Naive B cell (primary cell): ENCODE measurements around the gene ELOVL1. TPM values are rescaled to one million over a fixed set of nuclear protein-coding genes. Genes with fewer than 3 reads are reported as not detected.

Experiments
- ATAC-seq, 2 donors: fragments of 150-1000 bp; cut with Tn5 transposase; 2 replicates each; pipeline ENCODE4 v1.10.0; 2021; ENCODE audit warnings: low read depth in 2 of 2, mild to moderate bottlenecking in 2 of 2, moderate library complexity in 2 of 2
- DNase-seq: peaks from one replicate; pipeline ENCODE4 v3.0.0; 2022
- H3K27ac Mint-ChIP-seq, 6 donors: one replicate each; pipeline ENCODE4 v1.8.0; 2020 to 2022; ENCODE audit warnings: mild to moderate bottlenecking in 6 of 6, mixed read lengths in 6 of 6, moderate library complexity in 5 of 6, inconsistent platforms in 2 of 6
- H3K27me3 Mint-ChIP-seq, 3 donors: one replicate each; pipeline ENCODE4 v1.8.0; 2021 to 2022; ENCODE audit warnings: mixed read lengths in 3 of 3, mild to moderate bottlenecking in 1 of 3
- H3K36me3 Mint-ChIP-seq, 2 donors: one replicate each; pipeline ENCODE4 v1.8.0; 2020 to 2022; ENCODE audit warnings: mixed read lengths in 2 of 2, inconsistent platforms in 1 of 2, mild to moderate bottlenecking in 1 of 2
- H3K4me1 Mint-ChIP-seq, 3 donors: one replicate each; pipeline ENCODE4 v1.8.0; 2020 to 2022; ENCODE audit warnings: mixed read lengths in 3 of 3, inconsistent platforms in 1 of 3, mild to moderate bottlenecking in 1 of 3, moderate library complexity in 1 of 3
- H3K4me3 Mint-ChIP-seq, 8 donors: one replicate each; pipeline ENCODE4 v1.8.0; 2020 to 2022; ENCODE audit warnings: mild to moderate bottlenecking in 8 of 8, mixed read lengths in 8 of 8, moderate library complexity in 8 of 8, inconsistent platforms in 2 of 8
- H3K9me3 Mint-ChIP-seq, 7 donors: one replicate each; pipeline ENCODE4 v1.8.0; 2020 to 2022; ENCODE audit warnings: mixed read lengths in 7 of 7, mild to moderate bottlenecking in 5 of 7, inconsistent platforms in 2 of 7, moderate library complexity in 1 of 7
- polyA plus RNA-seq, 6 donors: library from polyadenylated mRNA; unstranded; fragments of 300-500 nt; fragmentation: Illumina TruSeq; gene quantifications; one replicate each; pipeline ENCODE4 v1.2.3, GENCODE V29; 2021; ENCODE audit warnings: low read depth in 6 of 6

Gene ELOVL1
- polyA plus RNA-seq, 6 donors from 2014 or later, result 55.8 to 91.0 (median 69.4) TPM

- Mint-ChIP-seq H3K4me1 (peaks cover 7 to 19% (median 7%) of the 10 kb centered on the region in 3 donors), H3K27me3 (no peaks in the 10 kb centered on the region), H3K27ac (peak overlapping the region in 3 of 6 donors; percentile 36 to 93 (median 60)), H3K9me3 (no peaks in the 10 kb centered on the region), H3K4me3 (peak overlapping the region in 5 of 8 donors; percentile 19 to 87 (median 32)), H3K36me3 (no peaks in the 10 kb centered on the region)
- ATAC-seq (no peak), DNase-seq (no peak)
Measured at GRCh38 chr1:43348343-43348808, 19.4 kb downstream of the ELOVL1 start.

- Mint-ChIP-seq H3K4me3 (no peak overlapping the region), H3K36me3 (no peaks in the 10 kb centered on the region), H3K9me3 (no peaks in the 10 kb centered on the region), H3K4me1 (peaks cover 7 to 19% (median 7%) of the 10 kb centered on the region in 3 donors), H3K27ac (peak overlapping the region in 1 of 6 donors; percentile 93), H3K27me3 (no peaks in the 10 kb centered on the region)
- no peak for DNase-seq
- ATAC-seq, result no peak
Measured at GRCh38 chr1:43346636-43347035, 21.2 kb downstream of the ELOVL1 start.

GRCh38 chr1:43345120-43345519, 22.7 kb downstream of the ELOVL1 start:
- Mint-ChIP-seq H3K9me3 (no peaks in the 10 kb centered on the region), H3K27me3 (no peaks in the 10 kb centered on the region), H3K4me3 (peak overlapping the region in 1 of 8 donors; percentile 57), H3K36me3 (no peaks in the 10 kb centered on the region), H3K4me1 (peaks cover 7 to 16% (median 7%) of the 10 kb centered on the region in 3 donors), H3K27ac (peak overlapping the region in 1 of 6 donors; percentile 61)
- DNase-seq (no peak), ATAC-seq (no peak)

- no peak for DNase-seq
- H3K27ac Mint-ChIP-seq, result no peak overlapping the region
- H3K4me3 Mint-ChIP-seq, result no peak overlapping the region
- peaks cover under 1 to 9% (median 2%) of the 10 kb centered on the region in 3 donors for H3K4me1 Mint-ChIP-seq
- no peaks in the 10 kb centered on the region for H3K27me3 Mint-ChIP-seq
- no peak for ATAC-seq
- H3K36me3 Mint-ChIP-seq, result no peaks in the 10 kb centered on the region
- no peaks in the 10 kb centered on the region for H3K9me3 Mint-ChIP-seq
Measured at GRCh38 chr1:43344267-43344850, 23.5 kb downstream of the ELOVL1 start.

GRCh38 chr1:43340559-43340958, 27.3 kb downstream of the ELOVL1 start:
- H3K9me3 Mint-ChIP-seq, result no peaks in the 10 kb centered on the region
- no peak overlapping the region for H3K27ac Mint-ChIP-seq
- no peak for ATAC-seq
- H3K4me1 Mint-ChIP-seq, result no peaks in the 10 kb centered on the region
- H3K27me3 Mint-ChIP-seq, result no peaks in the 10 kb centered on the region
- no peaks in the 10 kb centered on the region for H3K36me3 Mint-ChIP-seq
- H3K4me3 Mint-ChIP-seq, result no peak overlapping the region
- DNase-seq, result no peak

- no peak overlapping the region for H3K4me3 Mint-ChIP-seq
- DNase-seq, result no peak
- ATAC-seq, result no peak
- H3K27me3 Mint-ChIP-seq, result no peaks in the 10 kb centered on the region
- H3K9me3 Mint-ChIP-seq, result no peaks in the 10 kb centered on the region
- no peaks in the 10 kb centered on the region for H3K4me1 Mint-ChIP-seq
- no peak overlapping the region for H3K27ac Mint-ChIP-seq
- no peaks in the 10 kb centered on the region for H3K36me3 Mint-ChIP-seq
Measured at GRCh38 chr1:43339584-43340232, 28.1 kb downstream of the ELOVL1 start.

- no peak for ATAC-seq
- Mint-ChIP-seq H3K27me3 (no peaks in the 10 kb centered on the region), H3K4me1 (no peaks in the 10 kb centered on the region), H3K27ac (no peak overlapping the region), H3K36me3 (no peaks in the 10 kb centered on the region), H3K9me3 (no peaks in the 10 kb centered on the region), H3K4me3 (no peak overlapping the region)
- no peak for DNase-seq
Measured at GRCh38 chr1:43338001-43338400, 29.8 kb downstream of the ELOVL1 start.

GRCh38 chr1:43337588-43337987, 30.2 kb downstream of the ELOVL1 start, which contains the start of gene MPL:
TSS of gene MPL (plus strand) at chr1:43337818. CDS start at chr1:43337849, 31 bp downstream.
- H3K27me3 Mint-ChIP-seq, result no peaks in the 10 kb centered on the region
- H3K27ac Mint-ChIP-seq, result peak within 1 kb of the TSS in 1 of 6 donors; percentile 39

GRCh38 chr1:43334453-43335205, 33.2 kb downstream of the ELOVL1 start:
- DNase-seq, result no peak
- H3K27me3 Mint-ChIP-seq, result no peaks in the 10 kb centered on the region
- ATAC-seq, result no peak
- no peak overlapping the region for H3K4me3 Mint-ChIP-seq
- H3K9me3 Mint-ChIP-seq, result no peaks in the 10 kb centered on the region
- no peaks in the 10 kb centered on the region for H3K4me1 Mint-ChIP-seq
- H3K27ac Mint-ChIP-seq, result peak overlapping the region in 3 of 6 donors; percentile 75 to 87 (median 78)
- no peaks in the 10 kb centered on the region for H3K36me3 Mint-ChIP-seq

More at GRCh38 chr1:43337588-43337987, 30.2 kb downstream of the ELOVL1 start, which contains the start of gene MPL:
- Mint-ChIP-seq H3K4me3 (peak within 1 kb of the TSS in 1 of 8 donors; percentile 36), H3K36me3 (no peaks in the 10 kb centered on the region), H3K9me3 (no peaks in the 10 kb centered on the region), H3K4me1 (no peaks in the 10 kb centered on the region)
- no peak for DNase-seq
- ATAC-seq, result no peak

- peaks cover 0 to 6% of the 10 kb centered on the region in 2 donors for H3K36me3 Mint-ChIP-seq
- no peaks in the 10 kb centered on the region for H3K4me1 Mint-ChIP-seq
- H3K27me3 Mint-ChIP-seq, result no peaks in the 10 kb centered on the region
- peaks cover 0 to 14% (median 8%) of the 10 kb centered on the region in 7 donors for H3K9me3 Mint-ChIP-seq
- no peak for DNase-seq
- peak overlapping the region in 1 of 6 donors; percentile 49 for H3K27ac Mint-ChIP-seq
- no peak for ATAC-seq
- no peak overlapping the region for H3K4me3 Mint-ChIP-seq
Measured at GRCh38 chr1:43331688-43332087, 36.1 kb downstream of the ELOVL1 start.

- no peaks in the 10 kb centered on the region for H3K4me1 Mint-ChIP-seq
- H3K4me3 Mint-ChIP-seq, result no peak overlapping the region
- peaks cover 8 to 12% of the 10 kb centered on the region in 2 donors for H3K36me3 Mint-ChIP-seq
- no peak overlapping the region for H3K27ac Mint-ChIP-seq
- no peak for DNase-seq
- no peak for ATAC-seq
- H3K27me3 Mint-ChIP-seq, result no peaks in the 10 kb centered on the region
- peaks cover 4 to 23% (median 17%) of the 10 kb centered on the region in 7 donors for H3K9me3 Mint-ChIP-seq
Measured at GRCh38 chr1:43329995-43330751, 37.6 kb downstream of the ELOVL1 start.

- Mint-ChIP-seq H3K36me3 (peaks cover 21% of the 10 kb centered on the region in 2 donors), H3K4me1 (no peaks in the 10 kb centered on the region), H3K9me3 (peaks cover 12 to 31% (median 25%) of the 10 kb centered on the region in 7 donors), H3K4me3 (no peak overlapping the region), H3K27ac (no peak overlapping the region), H3K27me3 (no peaks in the 10 kb centered on the region)
- DNase-seq, result no peak
- ATAC-seq, result no peak
Measured at GRCh38 chr1:43327549-43328292, 40.1 kb downstream of the ELOVL1 start.
